ENCODE data around the gene CARD11.

The CARD11 gene

DNA sequence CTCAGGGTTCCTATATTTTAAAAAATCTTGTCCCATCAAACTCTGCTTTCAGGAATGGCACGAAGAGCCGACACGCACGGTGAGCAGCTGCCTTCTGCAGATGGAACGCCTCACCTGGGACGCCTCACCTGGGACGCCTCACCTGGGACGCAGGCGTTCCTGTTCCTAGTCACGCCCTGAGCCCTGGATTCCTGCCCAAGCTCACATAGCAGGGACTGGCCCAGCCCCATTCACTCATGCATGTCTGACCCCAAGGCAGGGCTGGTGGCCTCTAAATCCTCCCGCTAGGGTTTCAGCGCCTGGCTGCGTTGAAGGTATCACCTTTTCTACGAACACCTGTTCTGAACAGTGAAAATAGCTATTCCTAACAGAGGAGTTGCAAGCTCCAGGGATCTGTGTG, 49.8 kb downstream of the CARD11 start:
- Histone ChIP-seq H3K36me3 (ENCODE audit: control insufficient read depth in 4 of 4, insufficient read depth in 4 of 4, low read length in 3 of 4) (peaks cover 0 to 3% (median 0%) of the 10 kb centered on the region in 4 experiments), H3K27me3 (replicated peaks in 2 of 5; ENCODE audit: control insufficient read depth in 4 of 5, insufficient read depth in 5 of 5, low read length in 4 of 5) (no peaks in the 10 kb centered on the region), H3K27ac (ENCODE audit: insufficient read depth in 1 of 2, low read depth in 1 of 2, low read length in 2 of 2, poor library complexity in 1 of 2, severe bottlenecking in 2 of 2) (no peak overlapping the region), H3K4me1 (ENCODE audit: control extremely low read depth in 1 of 4, control insufficient read depth in 4 of 4, insufficient read depth in 4 of 4, low read length in 3 of 4) (no peaks in the 10 kb centered on the region), H3K4me3 (ENCODE audit: control insufficient read depth in 1 of 7, extremely low read depth in 1 of 7, insufficient read depth in 4 of 7, low read depth in 2 of 7, low read length in 6 of 7) (no peak overlapping the region), H3K9me3 (ENCODE audit: control extremely low read depth in 1 of 5, control insufficient read depth in 4 of 5, insufficient read depth in 2 of 5, low read depth in 1 of 5, low read length in 4 of 5) (peaks cover 3 to 35% (median 9%) of the 10 kb centered on the region in 5 experiments)
- no peak for DNase-seq
- ChIA-PET CTCF (interaction anchor here (0.6 to 1.4 kb wide), 3 partner anchors 12 to 15 kb away, joined by 3 to 5 read pairs (median 3); no protein-coding TSS in a partner anchor), POLR2A (no interaction called here)
- 98% methylated on average over 14 of the region's 14 CpGs for WGBS (ENCODE audit: insufficient coverage)

DNA sequence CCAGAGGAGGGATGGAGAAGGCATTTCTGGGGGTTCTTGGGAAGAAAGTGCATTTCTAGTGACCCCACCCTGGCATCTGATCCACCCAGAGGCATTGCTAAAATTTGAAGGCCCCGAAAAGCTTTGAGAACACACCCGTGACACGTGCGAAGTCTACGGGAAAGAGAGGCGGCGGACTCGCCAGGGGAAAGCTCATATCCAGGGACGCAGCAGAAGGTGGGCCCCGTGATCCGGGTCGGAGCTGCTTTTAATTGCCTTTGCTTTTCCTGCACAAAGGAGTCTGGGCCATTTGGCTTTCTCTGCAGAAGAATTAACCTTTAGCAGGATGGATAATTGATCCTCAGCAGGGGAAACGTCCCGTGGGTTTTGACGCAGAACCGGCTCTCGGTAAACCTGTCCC, 50.3 kb downstream of the CARD11 start:
- ChIA-PET CTCF (interaction anchor here (1.4 kb wide), 2 partner anchors 12 to 13 kb away, joined by 3 to 5 read pairs; no protein-coding TSS in a partner anchor), POLR2A (no interaction called here)
- no peaks in the 10 kb centered on the region for H3K27me3 ChIP-seq (replicated peaks in 2 of 5; ENCODE audit: control insufficient read depth in 4 of 5, insufficient read depth in 5 of 5, low read length in 4 of 5)
- H3K4me1 ChIP-seq (ENCODE audit: control extremely low read depth in 1 of 4, control insufficient read depth in 4 of 4, insufficient read depth in 4 of 4, low read length in 3 of 4), result no peaks in the 10 kb centered on the region
- no peak overlapping the region for H3K4me3 ChIP-seq (ENCODE audit: control insufficient read depth in 1 of 7, extremely low read depth in 1 of 7, insufficient read depth in 4 of 7, low read depth in 2 of 7, low read length in 6 of 7)
- DNase-seq, result no peak
- H3K36me3 ChIP-seq (ENCODE audit: control insufficient read depth in 4 of 4, insufficient read depth in 4 of 4, low read length in 3 of 4), result peaks cover 0 to 3% (median 0%) of the 10 kb centered on the region in 4 experiments
- no peak overlapping the region for H3K27ac ChIP-seq (ENCODE audit: insufficient read depth in 1 of 2, low read depth in 1 of 2, low read length in 2 of 2, poor library complexity in 1 of 2, severe bottlenecking in 2 of 2)
- H3K9me3 ChIP-seq (ENCODE audit: control extremely low read depth in 1 of 5, control insufficient read depth in 4 of 5, insufficient read depth in 2 of 5, low read depth in 1 of 5, low read length in 4 of 5), result peaks cover 3 to 35% (median 9%) of the 10 kb centered on the region in 5 experiments
- WGBS (ENCODE audit: insufficient coverage), result 91% methylated on average over 16 of the region's 17 CpGs

DNA sequence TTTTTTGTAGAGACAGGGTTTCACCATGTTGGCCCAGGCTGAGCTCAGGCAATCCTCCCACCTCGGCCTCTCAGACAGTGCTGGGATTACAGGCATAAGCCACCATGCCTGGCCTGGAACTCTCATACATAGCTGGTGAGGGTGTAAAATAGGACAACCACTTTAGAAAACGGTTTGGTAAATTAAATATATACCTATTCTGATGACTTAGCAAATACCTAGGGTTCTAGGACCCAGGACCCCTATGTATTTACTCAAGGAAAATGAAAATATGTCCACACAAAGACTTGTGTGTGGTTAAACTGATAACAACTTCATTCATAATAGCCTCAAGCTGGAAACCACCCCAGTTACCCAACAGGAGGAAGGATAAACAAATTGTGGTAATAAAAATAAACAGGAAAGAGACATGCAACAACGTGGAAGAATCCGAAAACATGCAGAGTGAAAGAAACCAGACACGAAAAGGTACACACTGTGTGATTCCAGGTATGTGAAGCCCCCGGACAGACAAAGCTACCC, 52.7 kb downstream of the CARD11 start:
- peaks cover 3 to 35% (median 9%) of the 10 kb centered on the region in 5 experiments for H3K9me3 ChIP-seq (ENCODE audit: control extremely low read depth in 1 of 5, control insufficient read depth in 4 of 5, insufficient read depth in 2 of 5, low read depth in 1 of 5, low read length in 4 of 5)
- H3K27ac ChIP-seq (ENCODE audit: insufficient read depth in 1 of 2, low read depth in 1 of 2, low read length in 2 of 2, poor library complexity in 1 of 2, severe bottlenecking in 2 of 2), result no peak overlapping the region
- ChIA-PET POLR2A (no interaction called here), CTCF (interaction anchor here (1.8 kb wide), 1 partner anchor 9 kb away, joined by 5 read pairs; no protein-coding TSS in a partner anchor)
- no peak for DNase-seq
- no peaks in the 10 kb centered on the region for H3K27me3 ChIP-seq (replicated peaks in 2 of 5; ENCODE audit: control insufficient read depth in 4 of 5, insufficient read depth in 5 of 5, low read length in 4 of 5)
- WGBS (ENCODE audit: insufficient coverage), result 98% methylated on average over 5 of the region's 6 CpGs
- H3K36me3 ChIP-seq (ENCODE audit: control insufficient read depth in 4 of 4, insufficient read depth in 4 of 4, low read length in 3 of 4), result peaks cover 0 to 3% (median 0%) of the 10 kb centered on the region in 4 experiments
- no peaks in the 10 kb centered on the region for H3K4me1 ChIP-seq (ENCODE audit: control extremely low read depth in 1 of 4, control insufficient read depth in 4 of 4, insufficient read depth in 4 of 4, low read length in 3 of 4)
- H3K4me3 ChIP-seq (ENCODE audit: control insufficient read depth in 1 of 7, extremely low read depth in 1 of 7, insufficient read depth in 4 of 7, low read depth in 2 of 7, low read length in 6 of 7), result no peak overlapping the region

GRCh38 chr7:2986561-2986960, 57.1 kb downstream of the CARD11 start:
- POLR2A ChIA-PET, result no interaction called here
- no peak overlapping the region for H3K27ac ChIP-seq (ENCODE audit: insufficient read depth in 1 of 2, low read depth in 1 of 2, low read length in 2 of 2, poor library complexity in 1 of 2, severe bottlenecking in 2 of 2)

DNA sequence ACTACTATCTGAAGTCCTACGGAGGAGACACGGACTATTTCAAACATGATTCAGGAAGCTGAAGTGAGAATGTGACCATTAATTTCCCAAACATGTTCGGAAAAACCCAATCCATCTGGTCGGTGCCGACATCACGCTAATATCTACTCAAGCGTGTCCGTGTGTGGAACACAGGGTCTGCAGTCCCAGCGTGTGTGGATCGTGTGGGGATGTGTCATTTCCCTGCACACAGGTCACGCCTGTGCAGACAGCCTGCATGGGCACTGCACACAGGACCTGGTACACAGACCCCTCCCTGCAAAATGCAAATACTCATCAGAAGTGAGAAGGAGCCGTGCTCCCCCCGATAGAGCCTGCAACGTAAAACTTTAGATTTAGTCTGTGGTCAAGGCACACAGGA, 57.8 kb downstream of the CARD11 start:
- peaks cover 0 to 32% (median 24%) of the 10 kb centered on the region in 4 experiments for H3K4me1 ChIP-seq (ENCODE audit: control extremely low read depth in 1 of 4, control insufficient read depth in 4 of 4, insufficient read depth in 4 of 4, low read length in 3 of 4)
- 98% methylated on average over 12 of the region's 14 CpGs for WGBS (ENCODE audit: insufficient coverage)
- H3K27me3 ChIP-seq (replicated peaks in 2 of 5; ENCODE audit: control insufficient read depth in 4 of 5, insufficient read depth in 5 of 5, low read length in 4 of 5), result no peaks in the 10 kb centered on the region
- no peak overlapping the region for H3K4me3 ChIP-seq (ENCODE audit: control insufficient read depth in 1 of 7, extremely low read depth in 1 of 7, insufficient read depth in 4 of 7, low read depth in 2 of 7, low read length in 6 of 7)
- ChIA-PET POLR2A (no interaction called here), CTCF (interaction anchor here (1.4 kb wide), 1 partner anchor 79 kb away, joined by 3 read pairs; no protein-coding TSS in a partner anchor)
- no peak overlapping the region for H3K27ac ChIP-seq (ENCODE audit: insufficient read depth in 1 of 2, low read depth in 1 of 2, low read length in 2 of 2, poor library complexity in 1 of 2, severe bottlenecking in 2 of 2)
- peaks cover 0 to 9% (median 3%) of the 10 kb centered on the region in 5 experiments for H3K9me3 ChIP-seq (ENCODE audit: control extremely low read depth in 1 of 5, control insufficient read depth in 4 of 5, insufficient read depth in 2 of 5, low read depth in 1 of 5, low read length in 4 of 5)
- no peaks in the 10 kb centered on the region for H3K36me3 ChIP-seq (ENCODE audit: control insufficient read depth in 4 of 4, insufficient read depth in 4 of 4, low read length in 3 of 4)
- DNase-seq, result no peak

More at GRCh38 chr7:2986561-2986960, 57.1 kb downstream of the CARD11 start:
- H3K9me3 ChIP-seq (ENCODE audit: control extremely low read depth in 1 of 5, control insufficient read depth in 4 of 5, insufficient read depth in 2 of 5, low read depth in 1 of 5, low read length in 4 of 5), result peaks cover 0 to 16% (median 5%) of the 10 kb centered on the region in 5 experiments
- H3K36me3 ChIP-seq (ENCODE audit: control insufficient read depth in 4 of 4, insufficient read depth in 4 of 4, low read length in 3 of 4), result no peaks in the 10 kb centered on the region
- DNase-seq, result no peak
- no peak overlapping the region for H3K4me3 ChIP-seq (ENCODE audit: control insufficient read depth in 1 of 7, extremely low read depth in 1 of 7, insufficient read depth in 4 of 7, low read depth in 2 of 7, low read length in 6 of 7)
- H3K27me3 ChIP-seq (replicated peaks in 2 of 5; ENCODE audit: control insufficient read depth in 4 of 5, insufficient read depth in 5 of 5, low read length in 4 of 5), result no peaks in the 10 kb centered on the region
- H3K4me1 ChIP-seq (ENCODE audit: control extremely low read depth in 1 of 4, control insufficient read depth in 4 of 4, insufficient read depth in 4 of 4, low read length in 3 of 4), result peaks cover 0 to 25% (median 19%) of the 10 kb centered on the region in 4 experiments
- CTCF ChIA-PET, result no interaction called here
- 96% methylated on average over 18 of the region's 18 CpGs for WGBS (ENCODE audit: insufficient coverage)

GRCh38 chr7:2984091-2984490, 59.6 kb downstream of the CARD11 start:
- H3K9me3 ChIP-seq (ENCODE audit: control extremely low read depth in 1 of 5, control insufficient read depth in 4 of 5, insufficient read depth in 2 of 5, low read depth in 1 of 5, low read length in 4 of 5), result peaks cover 0 to 2% (median 0%) of the 10 kb centered on the region in 5 experiments
- WGBS (ENCODE audit: insufficient coverage), result 68% methylated on average over 5 of the region's 6 CpGs
- H3K27ac ChIP-seq (ENCODE audit: insufficient read depth in 1 of 2, low read depth in 1 of 2, low read length in 2 of 2, poor library complexity in 1 of 2, severe bottlenecking in 2 of 2), result no peak overlapping the region
- H3K27me3 ChIP-seq (replicated peaks in 2 of 5; ENCODE audit: control insufficient read depth in 4 of 5, insufficient read depth in 5 of 5, low read length in 4 of 5), result no peaks in the 10 kb centered on the region
- H3K4me3 ChIP-seq (ENCODE audit: control insufficient read depth in 1 of 7, extremely low read depth in 1 of 7, insufficient read depth in 4 of 7, low read depth in 2 of 7, low read length in 6 of 7), result no peak overlapping the region
- ChIA-PET CTCF (interaction anchor here (0.9 kb wide), 1 partner anchor 42 kb away, joined by 3 read pairs; no protein-coding TSS in a partner anchor), POLR2A (no interaction called here)
- H3K36me3 ChIP-seq (ENCODE audit: control insufficient read depth in 4 of 4, insufficient read depth in 4 of 4, low read length in 3 of 4), result no peaks in the 10 kb centered on the region
- H3K4me1 ChIP-seq (ENCODE audit: control extremely low read depth in 1 of 4, control insufficient read depth in 4 of 4, insufficient read depth in 4 of 4, low read length in 3 of 4), result peaks cover 2 to 50% (median 41%) of the 10 kb centered on the region in 4 experiments
- no peak for DNase-seq

GRCh38 chr7:2983586-2983985, 60.1 kb downstream of the CARD11 start:
- no peak for DNase-seq
- H3K27ac ChIP-seq (ENCODE audit: insufficient read depth in 1 of 2, low read depth in 1 of 2, low read length in 2 of 2, poor library complexity in 1 of 2, severe bottlenecking in 2 of 2), result peak overlapping the region in 1 of 2 experiments; percentile 10
- no peaks in the 10 kb centered on the region for H3K27me3 ChIP-seq (replicated peaks in 2 of 5; ENCODE audit: control insufficient read depth in 4 of 5, insufficient read depth in 5 of 5, low read length in 4 of 5)
- peaks cover 0 to 2% (median 0%) of the 10 kb centered on the region in 5 experiments for H3K9me3 ChIP-seq (ENCODE audit: control extremely low read depth in 1 of 5, control insufficient read depth in 4 of 5, insufficient read depth in 2 of 5, low read depth in 1 of 5, low read length in 4 of 5)
- H3K4me3 ChIP-seq (ENCODE audit: control insufficient read depth in 1 of 7, extremely low read depth in 1 of 7, insufficient read depth in 4 of 7, low read depth in 2 of 7, low read length in 6 of 7), result no peak overlapping the region
- CTCF ChIA-PET, result interaction anchor here (0.9 to 1.3 kb wide), 3 partner anchors 10 to 42 kb away, joined by 3 to 6 read pairs (median 3); no protein-coding TSS in a partner anchor
- POLR2A ChIA-PET, result no interaction called here
- WGBS (ENCODE audit: insufficient coverage), result 85% methylated on average over 4 of the region's 6 CpGs
- peaks cover 6 to 55% (median 47%) of the 10 kb centered on the region in 4 experiments for H3K4me1 ChIP-seq (ENCODE audit: control extremely low read depth in 1 of 4, control insufficient read depth in 4 of 4, insufficient read depth in 4 of 4, low read length in 3 of 4)
- H3K36me3 ChIP-seq (ENCODE audit: control insufficient read depth in 4 of 4, insufficient read depth in 4 of 4, low read length in 3 of 4), result no peaks in the 10 kb centered on the region

All from common myeloid progenitor, CD34-positive (primary cell).